GM11168 (cell line): ENCODE measurements around the gene PLEKHN1.
"Not testable (repeated sequence)": the region's sequence is repeated elsewhere in the genome, so short reads cannot be mapped to it uniquely, and the experiment has no call there.

Source experiments
- in situ Hi-C: fragments of 300-500 bp; cut with MboI; formaldehyde crosslinking; loops from one replicate; pipeline ENCODE4 v1.12.0; 2022; ENCODE audit warnings: low sequenced_read_pairs; ENCODE audit not compliant: unreplicated experiment

PLEKHN1 gene

DNA sequence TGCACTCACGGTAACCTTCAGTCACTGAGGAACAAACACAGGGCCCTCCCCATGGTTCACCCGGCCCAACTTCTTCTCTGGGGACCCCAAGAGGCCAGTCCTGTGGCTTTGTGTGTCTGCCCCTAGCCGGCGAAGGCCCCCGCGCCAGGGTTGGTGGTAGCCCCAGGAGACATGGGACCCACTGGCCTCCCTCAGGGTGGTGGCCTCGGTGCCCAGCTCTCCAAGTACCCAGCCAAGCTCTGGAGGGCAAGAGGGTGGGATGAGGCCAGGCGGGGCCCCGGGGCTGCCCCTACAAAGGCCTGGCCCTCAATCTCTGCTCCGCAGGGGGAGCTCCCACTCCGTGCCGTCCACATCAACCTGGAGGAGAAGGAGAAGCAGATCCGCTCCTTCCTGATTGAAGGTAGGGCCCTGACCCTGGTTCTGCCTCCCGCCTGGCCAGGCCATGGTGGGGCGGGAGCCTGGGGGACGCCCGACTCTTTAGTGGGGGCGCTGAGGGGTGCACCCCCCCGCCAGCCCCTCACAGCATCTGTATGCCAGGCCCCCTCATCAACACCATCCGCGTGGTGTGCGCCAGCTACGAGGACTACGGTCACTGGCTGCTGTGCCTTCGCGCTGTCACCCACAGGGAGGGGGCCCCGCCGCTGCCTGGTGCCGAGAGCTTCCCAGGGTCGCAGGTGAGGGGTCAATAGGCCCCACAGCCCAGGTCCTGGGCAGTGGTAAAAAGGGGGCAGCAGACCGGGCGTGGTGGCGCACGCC is 5.6 kb downstream of the PLEKHN1 start:
- in situ Hi-C loops: no loop called here

DNA sequence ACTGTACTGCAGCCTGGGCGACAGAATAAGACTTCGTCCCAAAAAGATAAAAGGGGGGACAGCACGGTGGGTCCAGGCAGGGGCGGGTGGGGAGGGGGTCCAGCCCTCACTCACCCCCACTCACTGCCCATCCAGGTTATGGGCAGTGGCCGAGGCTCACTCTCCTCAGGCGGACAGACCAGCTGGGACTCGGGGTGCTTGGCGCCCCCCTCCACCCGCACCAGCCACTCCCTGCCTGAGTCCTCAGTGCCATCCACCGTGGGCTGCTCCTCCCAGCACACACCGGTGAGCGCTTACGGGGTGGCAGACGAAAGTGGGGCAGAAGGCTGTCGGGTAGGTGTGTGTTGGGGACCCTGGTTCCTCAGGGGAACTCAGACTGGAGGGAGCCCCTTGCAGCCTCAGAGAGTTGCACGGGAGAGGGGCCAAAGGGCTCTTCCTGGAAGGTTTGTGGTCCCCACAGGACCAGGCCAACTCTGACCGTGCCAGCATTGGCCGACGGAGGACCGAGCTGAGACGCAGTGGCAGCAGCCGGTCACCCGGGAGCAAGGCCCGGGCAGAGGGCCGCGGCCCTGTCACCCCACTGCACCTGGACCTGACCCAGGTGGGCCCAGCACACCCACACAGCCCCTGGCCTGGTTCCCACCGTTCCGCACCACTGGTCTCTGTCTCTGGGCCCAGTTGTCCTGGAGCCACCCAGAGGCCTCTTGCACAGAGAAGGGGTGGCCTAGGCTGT is 6.6 kb downstream of the PLEKHN1 start:
- in situ Hi-C loops: no loop called here

DNA sequence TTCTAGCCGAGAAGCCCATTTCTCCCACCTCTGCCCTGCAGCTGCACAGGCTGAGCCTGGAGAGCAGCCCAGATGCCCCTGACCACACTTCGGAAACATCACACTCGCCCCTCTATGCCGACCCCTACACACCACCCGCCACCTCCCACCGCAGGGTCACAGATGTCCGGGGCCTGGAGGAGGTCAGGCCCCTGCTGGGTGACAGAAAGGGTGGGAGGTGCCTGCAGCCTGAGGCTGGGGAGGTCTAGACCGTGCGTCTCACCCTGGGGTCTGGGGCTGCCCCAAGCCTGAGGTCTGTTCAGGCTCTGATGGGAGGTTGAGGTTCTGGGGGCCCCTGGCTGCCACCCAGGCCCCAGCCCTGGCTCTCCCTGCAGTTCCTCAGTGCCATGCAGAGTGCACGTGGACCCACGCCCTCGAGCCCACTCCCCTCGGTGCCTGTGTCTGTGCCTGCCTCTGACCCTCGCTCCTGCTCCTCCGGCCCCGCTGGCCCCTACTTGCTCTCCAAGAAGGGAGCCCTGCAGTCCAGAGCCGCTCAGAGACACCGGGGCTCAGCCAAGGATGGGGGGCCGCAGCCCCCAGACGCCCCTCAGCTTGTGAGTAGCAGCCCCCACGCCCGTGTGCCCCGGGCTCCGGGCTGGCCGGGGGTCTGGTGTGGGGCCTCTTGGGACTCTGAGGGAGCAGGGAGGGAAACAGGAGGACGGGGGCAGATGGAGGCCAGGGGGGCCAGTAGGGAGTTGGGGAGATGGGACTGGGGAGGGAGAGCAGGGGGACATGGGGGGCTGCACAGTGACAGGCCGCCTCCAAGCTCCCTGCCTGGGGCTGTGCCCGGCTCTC is 7.4 kb downstream of the PLEKHN1 start:
- in situ Hi-C loops: no loop called here

DNA sequence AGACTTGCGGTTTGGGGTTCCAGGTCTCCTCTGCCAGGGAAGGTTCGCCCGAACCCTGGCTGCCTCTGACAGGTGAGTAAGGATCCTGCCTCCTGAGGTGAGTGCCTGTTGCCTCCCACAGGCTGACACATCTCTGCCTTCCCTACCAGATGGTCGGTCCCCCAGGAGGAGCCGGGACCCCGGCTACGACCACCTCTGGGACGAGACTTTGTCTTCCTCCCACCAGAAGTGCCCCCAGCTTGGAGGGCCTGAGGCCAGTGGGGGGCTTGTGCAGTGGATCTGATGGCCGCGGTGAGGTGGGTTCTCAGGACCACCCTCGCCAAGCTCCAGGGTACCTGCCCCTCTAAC is 8.0 kb downstream of the PLEKHN1 start:
- in situ Hi-C loops: no loop called here

DNA sequence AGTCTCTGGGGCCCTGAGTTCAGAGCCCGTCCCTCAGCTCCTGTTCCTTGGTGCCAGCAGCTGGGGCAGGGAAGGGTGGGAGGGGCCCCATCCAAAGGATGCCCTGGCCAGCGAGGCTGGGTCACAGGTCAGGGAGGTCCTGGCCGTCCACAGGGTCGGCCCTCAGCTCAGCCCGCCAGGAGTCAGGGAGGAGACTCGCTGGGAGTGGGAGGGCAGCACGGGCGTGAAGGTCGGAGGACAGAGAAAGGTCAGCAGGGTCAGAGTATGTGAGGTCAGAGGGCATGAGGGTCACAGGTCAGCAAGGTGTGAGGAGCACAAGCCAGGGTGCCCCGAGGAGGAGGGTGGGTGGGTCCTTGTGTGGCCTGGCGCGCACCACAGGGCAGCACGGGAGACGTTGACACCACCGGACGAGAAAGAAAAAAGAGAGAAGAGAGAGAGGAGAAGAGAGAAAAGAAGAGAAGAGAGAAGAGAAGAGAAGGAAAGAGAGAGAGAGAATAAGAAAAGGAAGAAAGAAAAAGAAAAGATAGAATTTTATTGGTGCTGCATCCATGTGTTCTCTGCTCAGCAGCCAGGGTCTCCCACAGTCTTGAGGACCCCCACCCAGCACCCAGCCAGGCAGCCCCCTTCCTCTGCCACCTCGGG is 8.5 kb downstream of the PLEKHN1 start:
- in situ Hi-C loops: no loop called here

DNA sequence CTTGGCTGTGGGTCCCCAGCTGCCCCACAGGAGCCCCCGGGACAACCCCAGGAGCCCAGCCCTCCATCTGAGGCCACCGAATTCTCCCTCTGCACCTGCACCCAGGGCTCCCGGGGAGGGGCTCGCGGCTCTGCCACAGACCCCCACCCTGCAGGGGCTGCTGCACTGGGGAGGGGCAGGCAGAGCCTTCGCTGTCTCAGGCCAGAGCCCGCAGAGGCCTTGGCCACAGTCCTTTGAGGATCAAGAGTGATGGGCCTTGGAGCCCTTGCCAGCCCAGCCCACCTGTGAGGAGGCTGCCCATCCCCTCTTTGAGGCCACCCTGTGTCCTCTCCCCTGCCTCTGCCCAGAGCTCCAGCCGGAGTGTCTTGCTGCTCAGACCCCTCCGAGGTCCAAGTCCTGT is 9.1 kb downstream of the PLEKHN1 start:
- in situ Hi-C loops: no loop called here

DNA sequence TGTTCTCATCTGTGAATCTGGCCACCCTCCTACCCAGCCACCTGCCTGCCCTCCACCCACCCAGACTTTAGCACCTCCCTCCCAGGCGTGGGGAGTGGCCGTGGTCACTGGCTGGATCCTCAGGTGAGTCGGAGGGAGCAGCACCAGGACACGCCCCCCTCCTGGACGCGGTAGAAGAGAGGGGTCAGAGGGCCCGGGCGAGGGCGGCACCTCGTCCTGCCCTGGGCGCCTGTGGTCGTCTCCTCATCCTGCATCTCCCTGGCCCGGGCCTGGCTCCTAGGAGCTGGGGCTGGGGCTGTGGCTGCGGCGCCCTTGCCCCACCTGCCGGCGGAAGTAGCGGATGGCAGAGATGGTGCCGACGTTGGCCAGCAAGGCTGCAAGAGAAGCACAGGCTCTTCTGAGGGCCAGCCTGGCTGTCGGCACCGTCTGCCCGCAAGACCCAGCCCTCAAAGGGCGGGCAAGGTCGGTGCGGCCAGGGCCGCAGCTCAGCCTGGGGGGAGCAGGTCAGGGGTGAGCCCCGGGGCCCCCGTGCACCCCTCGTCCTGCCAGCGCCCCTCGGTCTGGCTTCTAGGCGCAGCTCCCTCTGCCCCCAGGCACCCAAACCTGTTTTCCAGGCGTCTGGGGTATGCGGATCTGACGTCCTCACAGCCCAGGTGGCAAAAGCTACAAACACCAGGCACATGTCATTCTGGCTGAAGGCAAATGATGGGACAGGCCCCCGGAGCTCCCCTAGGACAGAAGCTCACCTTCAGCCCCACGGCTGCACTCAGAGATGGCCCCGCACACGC is 9.8 kb downstream of the PLEKHN1 start:
- in situ Hi-C loops: no loop called here

DNA sequence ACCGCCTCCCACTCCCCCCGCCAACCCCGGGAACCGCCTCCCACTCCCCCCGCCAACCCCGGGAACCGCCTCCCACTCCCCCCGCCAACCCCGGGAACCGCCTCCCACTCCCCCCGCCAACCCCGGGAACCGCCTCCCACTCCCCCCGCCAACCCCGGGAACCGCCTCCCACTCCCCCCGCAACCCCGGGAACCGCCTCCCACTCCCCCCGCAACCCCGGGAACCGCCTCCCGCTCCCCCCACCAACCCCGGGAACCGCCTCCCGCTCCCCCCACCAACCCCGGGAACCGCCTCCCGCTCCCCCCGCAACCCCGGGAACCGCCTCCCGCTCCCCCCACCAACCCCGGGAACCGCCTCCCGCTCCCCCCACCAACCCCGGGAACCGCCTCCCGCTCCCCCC is 10.5 kb downstream of the PLEKHN1 start:
- in situ Hi-C loops: not testable (repeated sequence)

DNA sequence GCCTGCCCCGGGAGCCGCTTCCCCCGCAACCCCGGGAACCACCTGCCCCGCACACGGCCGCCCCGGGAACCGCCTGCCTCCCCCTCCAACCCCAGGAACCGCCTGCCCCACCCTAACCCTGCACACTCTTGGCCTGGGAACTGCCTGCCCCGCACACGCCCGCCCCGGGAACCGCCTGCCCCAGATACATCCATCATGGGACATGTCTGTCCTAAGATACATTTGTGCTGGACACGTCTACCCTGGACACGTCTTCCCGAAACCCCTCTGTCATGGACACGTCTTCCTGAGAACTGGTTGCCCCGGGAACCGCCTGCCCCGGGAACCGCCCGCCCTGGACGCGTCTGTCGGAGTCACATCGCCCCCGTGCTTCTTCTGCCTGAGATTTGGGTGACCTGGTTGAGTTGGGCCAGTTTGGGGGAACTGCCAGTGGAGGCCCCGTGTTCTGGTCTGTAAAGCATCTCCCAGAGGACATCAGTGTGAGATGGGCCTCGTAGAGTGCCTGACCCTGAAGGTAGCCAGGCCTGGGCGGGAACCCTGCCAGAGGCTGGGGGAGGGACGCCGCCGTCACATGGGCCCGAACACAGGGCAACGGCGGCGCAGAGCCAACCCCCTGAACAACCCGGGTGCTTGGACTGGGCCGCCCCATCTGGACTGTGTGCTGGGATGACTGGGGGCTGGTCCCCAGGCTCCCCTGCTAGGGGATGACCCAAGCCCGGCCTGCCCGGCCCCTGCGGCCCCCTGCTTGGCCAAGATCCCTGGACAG is 12.0 kb downstream of the PLEKHN1 start:
- in situ Hi-C loops: no loop called here

DNA sequence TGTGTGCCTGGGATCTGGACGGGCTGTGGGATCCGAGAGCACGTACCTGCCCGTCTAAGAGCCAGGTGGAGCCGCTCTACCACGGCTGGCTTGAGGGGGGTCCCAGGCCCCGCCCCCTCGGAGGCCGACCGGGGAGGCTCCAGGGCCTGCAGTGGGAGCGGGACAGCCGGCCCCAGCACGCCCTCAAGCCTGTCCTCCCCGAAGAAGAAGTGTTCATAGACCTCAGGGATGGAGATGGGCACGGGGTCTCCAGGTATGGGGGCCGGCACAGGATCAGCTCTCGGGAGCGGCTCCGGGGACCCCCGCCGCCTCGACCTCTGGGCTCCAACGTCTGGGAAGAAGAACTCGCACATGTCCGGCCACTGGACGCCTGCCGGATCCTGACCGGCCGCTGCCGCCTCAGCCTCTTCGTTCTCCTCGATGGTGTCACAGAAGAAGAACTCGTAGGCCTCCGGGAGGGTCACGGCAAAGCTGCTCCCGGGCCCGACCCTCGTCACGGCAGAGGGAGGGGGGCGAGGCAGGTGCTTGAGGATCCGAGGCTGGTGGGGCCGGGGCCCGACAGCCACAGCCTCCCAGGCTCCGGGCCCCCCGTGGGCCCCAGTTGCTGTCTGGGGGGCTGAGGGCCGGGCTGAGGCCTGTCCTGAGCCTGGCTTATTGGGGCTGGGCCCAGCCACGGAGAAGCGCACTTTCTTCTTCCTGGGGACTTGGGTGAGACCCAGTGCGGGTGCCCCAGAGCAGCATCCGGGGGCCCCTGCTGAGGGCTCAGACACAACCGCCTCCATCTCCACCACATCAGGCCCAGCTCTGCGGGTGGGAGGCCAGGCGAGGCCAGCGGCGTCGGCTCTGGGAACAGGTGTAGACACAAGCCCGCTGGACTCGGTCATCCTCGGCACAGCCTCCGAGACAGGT is 12.8 kb downstream of the PLEKHN1 start:
- in situ Hi-C loops: no loop called here

DNA sequence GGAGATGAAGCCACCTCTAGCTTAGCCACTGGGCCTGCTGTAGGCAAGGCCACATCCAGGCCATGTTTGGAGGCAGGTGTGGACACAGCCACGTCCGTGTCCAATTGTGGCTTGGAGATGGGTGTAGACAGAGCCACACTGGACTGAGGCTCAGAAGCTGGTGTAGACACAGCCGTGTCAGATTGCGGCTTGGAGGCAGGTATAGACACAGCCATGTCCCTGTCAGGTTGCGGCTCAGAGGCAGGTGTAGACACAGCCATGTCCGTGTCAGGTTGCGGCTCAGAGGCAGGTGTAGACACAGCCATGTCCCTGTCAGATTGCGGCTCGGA is 13.4 kb downstream of the PLEKHN1 start:
- in situ Hi-C loops: no loop called here

DNA sequence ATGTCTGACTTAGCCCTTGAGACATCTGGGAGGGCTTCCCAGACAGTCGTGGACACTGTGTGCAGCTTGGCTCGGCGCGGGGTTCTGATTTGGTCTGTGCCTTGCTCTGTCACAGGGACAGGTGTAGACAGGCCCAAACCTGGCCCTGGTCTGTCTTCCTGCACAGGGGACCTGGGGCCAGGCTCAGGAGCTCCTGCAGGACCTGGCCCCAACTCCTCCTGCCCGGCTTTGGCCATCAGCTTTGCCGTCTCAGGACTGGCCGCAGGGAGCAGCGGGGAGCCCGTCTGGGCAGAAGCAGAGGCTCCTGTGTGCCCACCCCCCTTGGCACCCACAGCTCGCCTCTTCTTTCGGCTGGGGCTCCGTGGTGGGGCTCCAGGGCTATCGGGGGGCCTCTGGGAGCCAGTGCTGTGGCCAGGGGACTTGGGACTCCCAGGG is 13.9 kb downstream of the PLEKHN1 start:
- in situ Hi-C loops: no loop called here

DNA sequence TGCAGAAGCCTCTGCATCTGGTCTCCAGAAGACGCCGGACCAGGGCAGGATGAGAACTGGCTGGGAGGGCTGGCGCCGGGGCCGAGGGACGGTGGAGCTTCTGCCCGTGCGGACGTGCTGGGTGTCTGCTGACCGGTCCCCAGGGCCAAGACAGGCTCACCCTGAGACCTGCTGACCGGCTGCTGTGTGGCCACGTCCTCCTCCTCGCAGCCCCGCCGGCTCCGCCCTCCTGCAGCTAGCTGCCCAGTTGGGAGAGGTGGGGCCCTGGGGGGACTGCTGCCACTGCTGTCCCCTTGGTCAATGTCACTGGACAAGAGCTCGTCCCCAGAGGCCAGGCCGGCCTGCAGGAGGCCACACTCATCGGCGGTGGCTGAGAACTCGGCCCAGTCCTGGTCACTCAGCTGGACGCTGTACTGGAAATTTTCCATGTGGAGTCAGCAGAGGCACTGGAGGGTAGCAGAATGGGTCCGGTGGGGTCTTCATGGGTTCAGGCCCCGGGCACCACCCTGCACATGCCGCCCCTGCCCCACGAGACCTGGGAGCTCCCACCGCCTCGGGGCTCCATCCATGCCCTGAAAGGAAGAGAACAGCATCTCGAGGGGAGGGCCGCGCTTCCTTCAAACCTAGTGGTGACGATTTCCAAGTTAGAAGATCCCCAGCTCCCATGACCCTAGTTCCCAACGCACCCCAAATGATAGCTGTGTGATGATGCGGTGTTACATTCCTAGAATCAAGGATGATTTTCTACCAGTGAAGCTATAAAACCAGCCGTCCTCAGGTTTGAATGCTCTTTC is 14.5 kb downstream of the PLEKHN1 start:
- in situ Hi-C loops: no loop called here

DNA sequence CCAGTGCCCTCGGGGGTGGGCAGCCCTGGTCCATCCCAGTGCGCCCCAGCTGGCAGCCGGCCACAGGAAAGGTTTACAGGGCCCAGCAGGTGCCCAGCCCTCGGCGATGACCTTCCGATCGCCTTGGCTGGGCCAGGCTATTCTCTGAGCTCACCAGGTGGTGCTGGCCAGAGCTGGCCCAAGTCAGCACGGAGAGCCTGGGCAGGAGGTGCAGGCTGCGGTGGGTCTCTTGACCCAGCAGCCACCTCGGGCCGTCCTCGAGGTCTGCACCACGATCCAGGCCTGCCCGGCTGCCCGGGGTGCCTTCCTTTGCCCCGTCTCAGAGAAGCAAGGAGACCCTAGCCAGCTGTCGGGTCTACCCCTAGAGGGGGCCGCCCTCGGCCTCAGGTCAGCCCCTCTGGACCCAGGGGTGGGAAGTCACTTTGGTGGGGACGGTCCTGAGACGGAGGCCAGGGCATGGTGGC is 15.2 kb downstream of the PLEKHN1 start:
- in situ Hi-C loops: no loop called here

DNA sequence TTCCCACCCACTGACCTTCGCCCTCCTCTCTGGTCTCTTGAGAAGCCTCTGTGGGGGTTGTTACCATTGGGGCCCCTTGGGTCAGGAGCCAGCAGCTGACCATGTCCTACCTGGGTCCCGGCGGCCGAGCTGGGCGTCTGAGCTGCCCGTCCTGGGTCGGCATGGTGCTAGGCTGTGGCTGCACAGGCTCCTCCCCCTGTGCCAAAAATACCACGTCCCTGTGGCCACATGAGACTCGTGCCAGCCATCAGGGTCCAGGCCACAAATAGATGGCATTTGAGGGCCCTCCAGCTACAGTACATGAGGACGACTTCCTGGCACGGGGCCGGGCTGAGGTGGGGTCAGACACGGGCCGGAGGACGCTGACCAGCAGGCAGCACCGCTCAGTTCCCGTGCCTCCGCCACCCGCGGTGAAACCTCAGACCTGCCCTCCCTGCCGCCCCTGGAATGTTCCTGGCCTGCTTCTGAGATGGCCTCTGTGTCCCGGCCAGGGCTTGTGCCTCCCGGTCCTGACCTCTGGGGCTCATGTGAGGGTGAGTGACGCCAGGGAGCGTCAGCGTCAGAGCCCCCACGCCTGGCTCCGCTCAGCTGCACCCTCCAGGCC is 15.8 kb downstream of the PLEKHN1 start, which contains the start of gene PERM1:
PERM1 (minus strand) TSS at position 139 of the 604 bp plus-strand sequence. CDS start 1,064 bp downstream, outside the sequence.
- in situ Hi-C loops: no loop called here

DNA sequence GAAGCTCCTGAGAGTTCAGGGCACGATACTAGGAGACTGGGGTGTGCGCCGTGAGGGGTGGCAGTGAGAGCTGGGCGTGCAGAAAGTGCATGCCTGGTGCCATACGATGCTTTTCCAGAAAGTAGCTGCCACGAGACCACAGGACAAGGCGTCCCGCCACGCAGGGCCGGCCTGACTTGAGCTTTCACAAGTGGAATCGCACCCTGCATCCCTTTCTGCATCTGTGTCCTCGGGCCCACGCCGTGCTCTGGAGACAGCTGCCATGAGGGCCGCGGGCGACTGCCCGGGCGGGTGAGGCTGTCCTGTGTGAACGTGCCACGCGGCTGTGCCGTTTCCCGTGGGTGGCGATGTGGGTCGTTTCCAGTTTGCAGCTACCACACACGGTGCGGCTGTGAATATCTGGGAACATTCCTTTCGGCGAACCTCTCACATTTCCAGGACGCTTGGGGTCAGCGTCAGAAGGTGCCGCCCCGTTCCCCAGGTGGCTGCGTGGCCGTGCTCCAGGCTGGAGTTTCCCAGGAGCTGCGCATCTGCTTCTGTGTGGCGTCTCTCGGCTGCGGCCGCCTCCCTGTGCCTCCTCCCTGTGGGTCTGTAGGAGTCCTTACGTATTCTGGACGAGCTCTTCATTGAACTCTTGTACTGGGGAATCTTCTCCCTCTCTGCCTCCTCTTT is 16.6 kb downstream of the PLEKHN1 start:
- in situ Hi-C loops: no loop called here
